Duodenal mucosa (tissue), 2 donors: ENCODE measurements around the gene PLAC8L1.
"Not testable (repeated sequence)": the region's sequence is repeated elsewhere in the genome, so short reads cannot be mapped to it uniquely, and the experiment has no call there.

Experiments
- H3K27ac ChIP-seq: one replicate; pipeline ENCODE4 v1.7.0; 2013; ENCODE audit warnings: low read depth, low read length
- H3K27me3 ChIP-seq, 2 donors: one replicate each; pipeline ENCODE4 v1.7.0; 2013; ENCODE audit warnings: low read length in 2 of 2, control low read depth in 1 of 2; ENCODE audit not compliant: insufficient read depth in 2 of 2, control insufficient read depth in 1 of 2
- H3K36me3 ChIP-seq, 2 donors: one replicate each; pipeline ENCODE4 v1.7.0; 2013; ENCODE audit warnings: low read length in 2 of 2, control low read depth in 1 of 2; ENCODE audit not compliant: insufficient read depth in 2 of 2, control insufficient read depth in 1 of 2
- H3K4me1 ChIP-seq, 2 donors: one replicate each; pipeline ENCODE4 v1.7.0; 2013; ENCODE audit warnings: low read length in 2 of 2, control low read depth in 1 of 2; ENCODE audit not compliant: insufficient read depth in 2 of 2, control insufficient read depth in 1 of 2
- H3K4me3 ChIP-seq, 2 donors: one replicate each; pipeline ENCODE4 v1.7.0; 2013; ENCODE audit warnings: low read length in 2 of 2, low read depth in 1 of 2
- H3K9ac ChIP-seq, 2 donors: one replicate each; pipeline ENCODE4 v1.7.0; 2013; ENCODE audit warnings: low read length in 2 of 2, low read depth in 1 of 2
- H3K9me3 ChIP-seq, 2 donors: one replicate each; pipeline ENCODE4 v1.7.0; 2013; ENCODE audit warnings: low read length in 2 of 2, control low read depth in 1 of 2; ENCODE audit not compliant: control insufficient read depth in 1 of 2

The PLAC8L1 gene, protein sequence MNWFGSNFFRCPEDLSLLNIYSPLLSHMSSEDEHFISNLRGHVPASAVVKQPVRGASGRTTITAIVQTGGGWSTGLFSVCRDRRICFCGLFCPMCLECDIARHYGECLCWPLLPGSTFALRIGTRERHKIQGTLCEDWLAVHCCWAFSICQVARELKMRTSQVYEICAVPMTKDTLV

DNA sequence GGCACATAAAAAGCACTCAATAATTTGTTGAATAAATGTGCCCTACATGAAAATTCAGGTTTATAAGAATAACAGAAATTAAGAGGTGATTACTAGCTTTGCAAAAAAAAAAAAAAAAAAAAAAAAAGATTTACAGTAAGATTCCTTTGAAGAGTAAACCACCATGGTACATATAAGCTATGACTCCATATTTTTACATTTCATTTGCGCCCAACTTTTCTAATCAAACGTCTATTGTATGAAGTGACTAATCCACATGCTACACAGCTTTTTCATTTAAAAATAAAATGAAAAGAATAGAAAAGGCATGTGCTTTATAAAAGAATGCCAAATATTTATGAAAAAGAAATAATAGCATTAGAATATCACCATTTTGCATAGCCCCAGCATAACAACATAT is at the start of gene PLAC8L1:
Gene PLAC8L1, minus strand, starts transcription at position 101 of the 400 bp plus-strand sequence. CDS start 1,266 bp downstream, outside the sequence.
- H3K9me3 ChIP-seq, result no peaks in the 10 kb centered on the region
- no peak within 1 kb of the TSS for H3K27ac ChIP-seq
- no peaks in the 10 kb centered on the region for H3K36me3 ChIP-seq
- no peaks in the 10 kb centered on the region for H3K27me3 ChIP-seq
- H3K4me1 ChIP-seq, result no peaks in the 10 kb centered on the region
- no peak within 1 kb of the TSS for H3K4me3 ChIP-seq
- no peak within 1 kb of the TSS for H3K9ac ChIP-seq

DNA sequence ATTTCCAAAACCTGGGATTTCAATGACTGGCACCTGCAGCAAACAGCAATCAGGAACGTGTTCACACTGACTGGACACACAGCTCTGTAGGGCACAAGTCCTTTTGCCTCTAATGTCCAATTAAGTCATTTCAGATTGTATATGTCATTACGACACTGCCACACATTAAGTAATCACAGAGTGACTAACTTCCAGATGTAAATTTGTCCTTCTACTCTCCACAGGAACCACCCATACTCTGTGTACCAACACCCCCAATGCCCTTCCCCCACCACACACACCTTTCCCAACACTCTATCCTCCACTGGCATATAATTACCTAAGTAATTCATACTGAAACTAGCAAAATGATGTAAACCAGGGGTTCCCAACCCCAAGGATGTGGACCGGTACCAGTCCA is 46.6 kb upstream of the PLAC8L1 start:
- peaks cover 27 to 78% of the 10 kb centered on the region in 2 donors for H3K36me3 ChIP-seq
- no peak overlapping the region for H3K9ac ChIP-seq
- H3K9me3 ChIP-seq, result no peaks in the 10 kb centered on the region
- no peak overlapping the region for H3K27ac ChIP-seq
- no peak overlapping the region for H3K4me3 ChIP-seq
- H3K27me3 ChIP-seq, result no peaks in the 10 kb centered on the region
- no peaks in the 10 kb centered on the region for H3K4me1 ChIP-seq

DNA sequence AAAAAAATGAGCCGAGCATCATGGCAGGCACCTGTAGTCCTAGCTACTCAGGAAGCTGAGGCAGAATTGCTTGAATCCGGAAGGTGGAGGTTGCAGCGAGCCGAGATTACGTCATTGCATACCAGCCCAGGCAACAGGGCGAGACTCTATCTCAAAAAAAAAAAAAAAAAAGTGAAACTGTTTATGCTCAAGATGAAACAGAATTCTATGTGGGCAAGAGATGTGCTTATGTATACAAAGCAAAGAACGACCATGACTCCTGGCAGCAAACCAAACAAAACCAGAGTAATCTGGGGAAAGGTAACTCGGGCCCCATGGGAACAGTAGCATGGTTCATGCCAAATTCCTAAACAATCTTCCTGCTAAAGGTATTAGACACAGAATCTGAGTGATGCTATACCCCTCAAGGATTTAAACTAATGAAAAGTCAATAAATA is 32.6 kb upstream of the PLAC8L1 start:
- no peaks in the 10 kb centered on the region for H3K4me1 ChIP-seq
- no peaks in the 10 kb centered on the region for H3K27me3 ChIP-seq
- no peak overlapping the region for H3K4me3 ChIP-seq
- H3K27ac ChIP-seq, result no peak overlapping the region
- H3K9ac ChIP-seq, result no peak overlapping the region
- peaks cover 8 to 50% of the 10 kb centered on the region in 2 donors for H3K36me3 ChIP-seq
- H3K9me3 ChIP-seq, result no peaks in the 10 kb centered on the region

DNA sequence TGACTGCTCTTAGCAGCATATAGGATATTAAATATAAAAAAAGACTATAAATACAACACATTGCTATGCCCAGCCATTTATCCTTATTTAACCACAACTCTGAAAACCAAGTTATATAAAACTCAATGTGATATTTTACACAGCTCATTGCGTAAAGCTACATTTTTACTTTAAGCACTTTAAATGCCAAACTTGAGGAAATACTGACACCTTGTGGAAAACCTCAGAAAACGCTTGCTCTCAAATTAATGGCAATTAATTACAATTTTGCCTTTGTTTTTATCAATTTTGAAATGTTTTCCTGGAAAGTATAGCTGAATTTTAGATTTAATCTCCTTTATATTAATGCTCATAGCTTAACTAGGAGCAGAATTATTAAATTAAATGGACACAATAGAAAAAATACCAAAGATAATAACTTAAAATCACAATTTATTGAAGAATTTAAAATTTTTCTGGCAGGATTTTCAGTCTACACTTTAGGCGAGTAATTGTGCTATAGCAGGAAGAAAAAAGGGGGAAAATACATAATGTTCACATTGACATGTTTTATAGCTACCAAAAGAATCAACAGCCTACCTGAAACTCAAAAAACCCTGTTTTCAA is 25.2 kb upstream of the PLAC8L1 start:
- Histone ChIP-seq H3K9ac (no peak overlapping the region), H3K4me3 (no peak overlapping the region), H3K27ac (no peak overlapping the region), H3K4me1 (no peaks in the 10 kb centered on the region), H3K36me3 (peaks cover 21 to 59% of the 10 kb centered on the region in 2 donors), H3K9me3 (no peaks in the 10 kb centered on the region), H3K27me3 (no peaks in the 10 kb centered on the region)

DNA sequence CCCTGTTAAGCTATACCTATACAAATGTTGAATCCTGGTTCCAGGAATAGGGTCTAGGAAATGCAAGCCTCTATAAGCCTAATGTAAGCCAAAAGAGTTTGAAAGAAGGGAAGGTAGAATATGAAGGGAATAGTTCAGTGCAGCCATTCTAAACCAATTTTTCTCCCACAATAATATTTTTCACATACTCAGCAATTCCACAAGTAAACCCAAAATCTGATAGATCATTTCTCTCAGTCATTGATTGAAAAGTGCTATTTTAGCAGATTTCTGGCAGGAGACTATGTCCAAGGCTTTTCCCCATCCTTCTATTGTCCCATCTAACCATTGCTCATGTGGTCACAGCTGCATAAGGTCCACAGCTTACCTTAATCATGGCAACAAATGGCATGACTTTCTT is 20.7 kb upstream of the PLAC8L1 start:
- Histone ChIP-seq H3K36me3 (peaks cover 31 to 69% of the 10 kb centered on the region in 2 donors), H3K9me3 (no peaks in the 10 kb centered on the region), H3K27me3 (no peaks in the 10 kb centered on the region), H3K4me3 (no peak overlapping the region), H3K4me1 (no peaks in the 10 kb centered on the region), H3K9ac (no peak overlapping the region), H3K27ac (no peak overlapping the region)

DNA sequence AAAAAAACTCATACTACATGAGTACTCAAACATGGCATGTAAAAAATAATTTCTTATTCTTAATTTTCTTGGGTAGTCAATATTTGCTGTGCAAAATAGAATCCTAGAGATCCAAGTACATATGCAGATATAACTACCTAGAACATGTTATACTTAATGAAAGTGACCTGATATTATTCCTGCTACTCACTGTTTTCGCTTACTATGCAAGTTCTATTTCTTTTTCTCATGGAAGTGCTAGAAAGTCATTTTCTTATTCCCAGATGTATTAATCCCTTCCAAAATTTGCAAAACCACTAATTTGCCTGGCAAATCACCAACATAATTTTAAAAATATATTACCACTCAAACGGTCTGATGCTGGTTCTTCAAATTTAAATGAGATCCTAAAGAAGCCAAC is 19.2 kb upstream of the PLAC8L1 start:
- peaks cover 43 to 80% of the 10 kb centered on the region in 2 donors for H3K36me3 ChIP-seq

DNA sequence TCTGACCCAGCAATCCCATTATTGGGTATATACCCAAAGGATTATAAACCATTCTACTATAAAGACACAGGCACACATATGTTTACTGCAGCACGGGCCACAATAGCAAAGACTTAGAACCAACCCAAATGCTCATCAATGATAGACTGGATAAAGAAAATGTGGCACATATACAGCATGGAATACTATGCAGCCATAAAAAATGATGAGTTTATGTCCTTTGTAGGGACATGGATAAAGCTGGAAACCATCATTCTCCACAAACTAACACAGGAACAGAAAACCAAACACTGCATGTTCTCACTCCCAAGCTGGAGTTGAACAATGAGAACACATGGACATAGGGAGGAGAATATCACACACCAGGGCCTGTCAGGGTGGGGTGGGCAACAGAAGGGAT is 16.1 kb upstream of the PLAC8L1 start:
- peaks cover 38 to 82% of the 10 kb centered on the region in 2 donors for H3K36me3 ChIP-seq
- H3K4me1 ChIP-seq, H3K9ac ChIP-seq, H3K27ac ChIP-seq, H3K4me3 ChIP-seq, H3K27me3 ChIP-seq, H3K9me3 ChIP-seq: not testable (repeated sequence)

More for the DNA sequence above, 19.2 kb upstream of the PLAC8L1 start:
- no peak overlapping the region for H3K4me3 ChIP-seq
- H3K27me3 ChIP-seq, result no peaks in the 10 kb centered on the region
- no peaks in the 10 kb centered on the region for H3K9me3 ChIP-seq
- H3K27ac ChIP-seq, result no peak overlapping the region
- no peak overlapping the region for H3K9ac ChIP-seq
- no peaks in the 10 kb centered on the region for H3K4me1 ChIP-seq

DNA sequence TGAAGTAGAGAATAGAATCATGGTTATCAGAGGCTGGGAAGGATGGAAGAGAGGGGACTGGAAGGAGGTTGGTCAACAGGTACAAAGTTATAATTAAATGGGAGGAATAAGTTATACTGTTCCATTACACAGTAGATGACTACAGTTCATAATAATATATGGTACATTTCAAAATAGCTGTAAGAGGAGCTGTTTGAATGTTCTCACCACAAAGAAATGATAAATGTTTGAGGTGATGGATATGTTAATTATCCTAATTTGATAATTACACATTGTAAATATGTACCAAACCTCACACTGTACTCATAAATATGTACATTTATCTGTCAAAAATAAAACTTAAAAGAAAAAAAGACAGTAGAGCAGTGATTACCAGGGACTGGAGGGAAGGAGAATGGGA is 12.9 kb upstream of the PLAC8L1 start:
- Histone ChIP-seq H3K27ac (no peak overlapping the region), H3K4me3 (no peak overlapping the region), H3K9ac (no peak overlapping the region), H3K27me3 (no peaks in the 10 kb centered on the region), H3K36me3 (peaks cover 35 to 67% of the 10 kb centered on the region in 2 donors), H3K4me1 (no peaks in the 10 kb centered on the region), H3K9me3 (no peaks in the 10 kb centered on the region)

DNA sequence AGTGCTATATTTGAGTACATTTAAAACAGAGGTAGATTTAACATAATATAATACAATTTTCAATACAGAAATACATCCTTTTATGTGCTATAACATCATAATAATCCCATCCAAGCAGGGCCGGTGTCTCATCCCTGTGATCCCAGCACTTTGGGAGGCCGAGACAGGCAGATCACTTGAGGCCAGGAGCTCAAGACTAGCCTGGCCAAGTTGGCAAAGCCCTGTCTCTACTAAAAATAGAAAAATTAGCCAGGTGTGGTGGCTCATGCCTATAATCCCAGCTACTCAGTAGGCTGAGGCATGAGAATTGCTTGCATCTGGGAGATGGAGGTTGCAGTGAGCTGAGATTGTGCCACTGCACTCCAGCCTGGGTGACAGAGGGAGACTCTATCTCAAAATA is 11.8 kb upstream of the PLAC8L1 start:
- H3K4me1 ChIP-seq, H3K27me3 ChIP-seq, H3K9me3 ChIP-seq, H3K27ac ChIP-seq, H3K4me3 ChIP-seq, H3K9ac ChIP-seq: not testable (repeated sequence)
- peaks cover 34 to 66% of the 10 kb centered on the region in 2 donors for H3K36me3 ChIP-seq

DNA sequence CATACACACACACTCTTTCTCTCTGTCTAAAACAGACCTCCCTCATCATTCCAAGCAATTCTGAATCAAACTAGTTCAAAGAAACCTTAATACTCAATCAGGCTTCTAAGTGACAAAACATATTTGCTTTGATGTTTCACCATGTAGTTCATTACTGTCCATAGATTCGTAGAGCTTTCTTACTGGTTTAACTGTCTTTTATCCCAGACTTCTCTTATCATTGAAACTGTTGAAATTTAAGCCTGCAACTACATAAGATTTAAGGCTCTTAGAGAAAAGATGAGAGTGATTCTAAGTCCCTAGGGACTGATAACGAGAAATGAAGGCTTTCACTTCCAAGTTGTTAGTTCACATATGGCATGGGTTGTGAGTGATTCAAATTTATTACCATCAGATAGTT is 11.0 kb upstream of the PLAC8L1 start:
- Histone ChIP-seq H3K9me3 (no peaks in the 10 kb centered on the region), H3K4me1 (no peaks in the 10 kb centered on the region), H3K9ac (no peak overlapping the region), H3K4me3 (no peak overlapping the region), H3K27ac (no peak overlapping the region), H3K27me3 (no peaks in the 10 kb centered on the region), H3K36me3 (peaks cover 27 to 58% of the 10 kb centered on the region in 2 donors)
